Measurements from ENCODE around the gene ERI3.

The ERI3 gene

DNA sequence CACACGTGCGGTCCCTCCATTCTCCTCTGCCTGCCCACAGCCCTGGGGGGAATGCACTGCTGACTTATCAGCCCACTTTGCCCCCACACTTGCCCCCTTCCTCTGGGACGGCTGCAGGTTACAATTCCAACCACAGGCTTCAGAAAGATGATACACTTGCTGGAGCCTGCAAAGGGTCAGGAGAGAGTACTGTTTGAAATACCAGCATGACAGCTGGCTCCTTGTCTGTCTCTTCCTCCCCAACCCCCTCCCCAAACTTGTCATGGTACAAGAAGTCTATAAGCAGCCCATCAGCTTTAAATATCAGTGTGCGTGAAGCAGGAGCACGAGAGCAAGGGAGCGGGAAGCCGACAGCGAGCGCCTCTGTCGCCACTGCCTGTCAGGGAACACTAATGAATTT, 62.4 kb downstream of the ERI3 start:
- Histone ChIP-seq H3F3A (ENCODE audit: insufficient read depth) (no peaks in the 10 kb centered on the region), H3K9ac (ENCODE audit: low read length) (no peak overlapping the region), H3K4me2 (ENCODE audit: low read depth, low read length, poor library complexity, severe bottlenecking) (no peak overlapping the region), H3K27ac (ENCODE audit: low read depth, low read length) (no peak overlapping the region), H3K9me2 (replicated peaks; ENCODE audit: insufficient read depth, low read length) (no peaks in the 10 kb centered on the region), H3K9me3 (ENCODE audit: insufficient read depth, low read length) (no peaks in the 10 kb centered on the region), H4K20me1 (ENCODE audit: low read depth, low read length) (no peaks in the 10 kb centered on the region), H3K27me3 (ENCODE audit: low read length) (no peaks in the 10 kb centered on the region), H3K79me2 (ENCODE audit: insufficient read depth, low read length) (no peaks in the 10 kb centered on the region), H3K36me3 (ENCODE audit: low read length) (no peaks in the 10 kb centered on the region), H3K4me3 (ENCODE audit: insufficient read depth, low read length, poor library complexity, severe bottlenecking) (no peak overlapping the region), H2AFZ (ENCODE audit: low read depth, low read length, severe bottlenecking) (no peak overlapping the region)
- TF ChIP-seq, protein P1, sequence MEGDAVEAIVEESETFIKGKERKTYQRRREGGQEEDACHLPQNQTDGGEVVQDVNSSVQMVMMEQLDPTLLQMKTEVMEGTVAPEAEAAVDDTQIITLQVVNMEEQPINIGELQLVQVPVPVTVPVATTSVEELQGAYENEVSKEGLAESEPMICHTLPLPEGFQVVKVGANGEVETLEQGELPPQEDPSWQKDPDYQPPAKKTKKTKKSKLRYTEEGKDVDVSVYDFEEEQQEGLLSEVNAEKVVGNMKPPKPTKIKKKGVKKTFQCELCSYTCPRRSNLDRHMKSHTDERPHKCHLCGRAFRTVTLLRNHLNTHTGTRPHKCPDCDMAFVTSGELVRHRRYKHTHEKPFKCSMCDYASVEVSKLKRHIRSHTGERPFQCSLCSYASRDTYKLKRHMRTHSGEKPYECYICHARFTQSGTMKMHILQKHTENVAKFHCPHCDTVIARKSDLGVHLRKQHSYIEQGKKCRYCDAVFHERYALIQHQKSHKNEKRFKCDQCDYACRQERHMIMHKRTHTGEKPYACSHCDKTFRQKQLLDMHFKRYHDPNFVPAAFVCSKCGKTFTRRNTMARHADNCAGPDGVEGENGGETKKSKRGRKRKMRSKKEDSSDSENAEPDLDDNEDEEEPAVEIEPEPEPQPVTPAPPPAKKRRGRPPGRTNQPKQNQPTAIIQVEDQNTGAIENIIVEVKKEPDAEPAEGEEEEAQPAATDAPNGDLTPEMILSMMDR (IDR thresholded peaks at IDR 0.05; ENCODE audit: insufficient read depth, low read length, poor library complexity, severe bottlenecking) = no peak

DNA sequence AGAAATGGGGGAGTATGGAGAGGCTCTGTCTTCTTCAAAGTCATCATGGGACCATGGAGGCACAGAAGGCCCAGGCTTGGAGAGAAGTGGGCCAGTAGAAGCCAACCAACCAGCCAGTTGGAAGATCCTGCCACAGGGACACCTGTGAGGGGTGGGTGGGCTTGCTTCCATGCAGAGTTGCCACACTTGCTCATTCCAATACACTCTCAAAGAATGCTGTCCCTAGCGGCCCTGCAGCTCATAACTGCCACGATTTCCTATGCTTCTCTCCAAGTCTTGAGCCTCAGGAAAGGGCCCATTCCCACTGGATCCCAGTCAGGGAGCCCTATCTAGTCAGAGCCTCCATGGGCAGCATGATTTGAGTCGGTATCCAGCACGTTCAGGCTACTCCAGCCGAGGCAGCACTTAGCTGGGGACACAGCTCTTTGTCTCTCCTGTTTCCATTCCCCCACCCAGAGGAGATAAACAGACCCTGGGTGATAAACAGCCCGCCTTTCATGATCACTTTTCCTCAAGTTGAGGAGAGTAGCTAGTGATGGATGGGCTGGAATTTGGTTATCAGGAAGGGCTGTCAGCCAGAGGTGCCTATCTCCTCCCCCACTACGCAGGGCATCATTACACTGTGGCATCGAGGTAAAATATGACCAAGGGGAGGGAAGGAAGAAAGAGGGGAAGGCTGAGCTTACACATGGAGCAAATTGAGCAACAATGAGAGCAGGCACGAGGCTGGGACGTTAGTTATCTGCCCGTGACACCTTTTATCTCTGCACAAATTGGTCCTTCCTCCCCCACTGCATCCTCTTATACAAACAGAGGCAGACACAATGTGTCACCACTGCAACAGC, 64.6 kb downstream of the ERI3 start:
- Histone ChIP-seq H3K9me3 (ENCODE audit: insufficient read depth, low read length) (no peaks in the 10 kb centered on the region), H3K36me3 (ENCODE audit: low read length) (no peaks in the 10 kb centered on the region), H3K9ac (ENCODE audit: low read length) (no peak overlapping the region), H4K20me1 (ENCODE audit: low read depth, low read length) (no peaks in the 10 kb centered on the region), H3K79me2 (ENCODE audit: insufficient read depth, low read length) (no peaks in the 10 kb centered on the region), H3K4me3 (ENCODE audit: insufficient read depth, low read length, poor library complexity, severe bottlenecking) (no peak overlapping the region), H3F3A (ENCODE audit: insufficient read depth) (no peaks in the 10 kb centered on the region), H3K27ac (ENCODE audit: low read depth, low read length) (no peak overlapping the region), H3K4me2 (ENCODE audit: low read depth, low read length, poor library complexity, severe bottlenecking) (no peak overlapping the region), H3K9me2 (replicated peaks; ENCODE audit: insufficient read depth, low read length) (no peaks in the 10 kb centered on the region), H2AFZ (ENCODE audit: low read depth, low read length, severe bottlenecking) (no peak overlapping the region), H3K27me3 (ENCODE audit: low read length) (no peaks in the 10 kb centered on the region)
- TF ChIP-seq, protein P1 (IDR thresholded peaks at IDR 0.05; ENCODE audit: insufficient read depth, low read length, poor library complexity, severe bottlenecking) = no peak
- no peak for TF ChIP-seq EZH2phosphoT487 (conservative IDR thresholded peaks at IDR 0.05; ENCODE audit: low read length)

DNA sequence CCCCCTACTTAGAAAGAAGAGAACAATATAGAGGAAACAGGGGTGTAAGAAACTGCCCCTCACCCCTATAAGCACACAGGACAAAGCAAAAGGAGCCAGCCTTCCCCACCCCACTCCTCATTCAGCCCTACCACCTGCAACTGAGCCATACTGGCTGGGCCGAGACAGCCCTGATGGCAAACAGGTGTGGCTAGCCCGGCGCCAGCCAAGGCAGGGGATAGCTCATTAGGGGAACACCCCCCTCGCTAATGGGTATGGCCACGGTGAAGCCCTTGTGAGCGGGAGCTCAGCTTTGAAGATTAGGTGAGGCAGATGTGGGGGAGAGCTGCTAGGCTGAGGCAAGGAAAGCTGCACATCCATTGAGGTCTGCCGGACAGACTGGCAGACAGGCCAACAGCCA, 65.5 kb downstream of the ERI3 start:
- TF ChIP-seq EZH2phosphoT487 (conservative IDR thresholded peaks at IDR 0.05; ENCODE audit: low read length) = no peak
- TF ChIP-seq, protein P1 (IDR thresholded peaks at IDR 0.05; ENCODE audit: insufficient read depth, low read length, poor library complexity, severe bottlenecking) = no peak
- no peak overlapping the region for H2AFZ ChIP-seq (ENCODE audit: low read depth, low read length, severe bottlenecking)
- no peaks in the 10 kb centered on the region for H3K36me3 ChIP-seq (ENCODE audit: low read length)
- H3K27ac ChIP-seq (ENCODE audit: low read depth, low read length) = no peak overlapping the region
- no peaks in the 10 kb centered on the region for H3K9me3 ChIP-seq (ENCODE audit: insufficient read depth, low read length)
- no peak overlapping the region for H3K9ac ChIP-seq (ENCODE audit: low read length)
- no peaks in the 10 kb centered on the region for H4K20me1 ChIP-seq (ENCODE audit: low read depth, low read length)
- H3K4me2 ChIP-seq (ENCODE audit: low read depth, low read length, poor library complexity, severe bottlenecking) = no peak overlapping the region
- H3K27me3 ChIP-seq (ENCODE audit: low read length) = no peaks in the 10 kb centered on the region
- H3K9me2 ChIP-seq (replicated peaks; ENCODE audit: insufficient read depth, low read length) = no peaks in the 10 kb centered on the region
- H3K4me3 ChIP-seq (ENCODE audit: insufficient read depth, low read length, poor library complexity, severe bottlenecking) = no peak overlapping the region
- H3K79me2 ChIP-seq (ENCODE audit: insufficient read depth, low read length) = no peaks in the 10 kb centered on the region
- no peaks in the 10 kb centered on the region for H3F3A ChIP-seq (ENCODE audit: insufficient read depth)

All from SU-DHL-6 (cell line).